Mesothelial cell of epicardium (in vitro differentiated cells): ENCODE data around the gene BPIFB2. TPM values are rescaled to one million over a fixed set of nuclear protein-coding genes. Genes with fewer than 3 reads are reported as not detected.

ENCODE experiments used
- DNase-seq, 2 experiments: peaks; one replicate each; pipeline ENCODE4 v3.0.0; 2021; ENCODE audit warnings: low spot score in 2 of 2; ENCODE audit not compliant: unreplicated experiment in 2 of 2
- H3K27ac Mint-ChIP-seq: 2 replicates; pipeline ENCODE4 v1.8.0; 2021; ENCODE audit warnings: mixed read lengths
- H3K27me3 Mint-ChIP-seq: 2 replicates; pipeline ENCODE4 v1.8.0; 2021; ENCODE audit warnings: low read depth, mixed read lengths
- H3K36me3 Mint-ChIP-seq: 2 replicates; pipeline ENCODE4 v1.8.0; 2021; ENCODE audit warnings: mixed read lengths
- H3K4me1 Mint-ChIP-seq: 2 replicates; pipeline ENCODE4 v1.8.0; 2021; ENCODE audit warnings: mixed read lengths
- H3K4me3 Mint-ChIP-seq: 2 replicates; pipeline ENCODE4 v1.8.0; 2021; ENCODE audit warnings: mild to moderate bottlenecking, moderate library complexity, mixed read lengths
- H3K9me3 Mint-ChIP-seq: 2 replicates; pipeline ENCODE4 v1.8.0; 2021; ENCODE audit warnings: mixed read lengths
- CTCF ChIP-seq: fragments of 200-600 bp; sonication (generic); IDR thresholded peaks from one replicate; pipeline ENCODE4 v1.5.0; 2021; ENCODE audit warnings: antibody characterized with exemption; ENCODE audit not compliant: unreplicated experiment
- total RNA-seq: library from RNA; stranded (reverse); gene quantifications from 3 replicates; pipeline ENCODE4 v1.2.1, GENCODE V29; 2021

The BPIFB2 gene
- total RNA-seq, 1 donor from 2014 or later, result not detected

- no peak for TF ChIP-seq CTCF
- H3K27me3 Mint-ChIP-seq, result peaks cover 10% of the 10 kb centered on the region
- DNase-seq, result no peak
- H3K4me1 Mint-ChIP-seq, result no peaks in the 10 kb centered on the region
- H3K9me3 Mint-ChIP-seq, result no peaks in the 10 kb centered on the region
- H3K36me3 Mint-ChIP-seq, result no peaks in the 10 kb centered on the region
- no peak overlapping the region for H3K4me3 Mint-ChIP-seq
- no peak overlapping the region for H3K27ac Mint-ChIP-seq
Measured at GRCh38 chr20:33024609-33025317, 17.3 kb downstream of the BPIFB2 start.

DNA sequence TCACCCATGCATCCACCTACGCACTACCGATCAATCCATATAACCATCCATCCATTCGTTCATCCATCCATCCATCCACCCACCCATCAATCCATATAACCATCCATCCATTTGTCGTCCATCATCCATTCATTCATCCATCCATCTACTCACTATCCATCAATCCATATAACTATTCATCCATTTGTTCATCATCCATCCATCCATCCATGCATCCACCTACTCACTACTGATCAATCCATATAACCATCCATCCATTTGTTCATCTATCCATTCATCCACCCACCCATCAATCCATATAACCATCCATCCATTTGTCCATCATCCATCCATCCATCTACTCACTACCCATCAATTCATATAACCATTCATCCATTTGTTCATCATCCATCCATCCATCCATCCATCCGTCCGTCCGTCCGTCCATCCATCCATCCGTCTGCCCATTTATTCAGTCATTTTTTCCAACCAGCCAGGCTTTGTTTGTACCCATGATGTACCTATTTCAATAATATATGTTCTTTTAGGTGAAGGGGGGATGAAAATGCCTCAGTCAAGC, 17.9 kb downstream of the BPIFB2 start:
- H3K4me1 Mint-ChIP-seq, result no peaks in the 10 kb centered on the region

GRCh38 chr20:33026072-33026778, 18.7 kb downstream of the BPIFB2 start:
- peaks cover 14% of the 10 kb centered on the region for H3K27me3 Mint-ChIP-seq
- DNase-seq, result no peak
- no peaks in the 10 kb centered on the region for H3K4me1 Mint-ChIP-seq
- no peak overlapping the region for H3K4me3 Mint-ChIP-seq
- no peaks in the 10 kb centered on the region for H3K36me3 Mint-ChIP-seq
- no peak overlapping the region for H3K27ac Mint-ChIP-seq
- no peaks in the 10 kb centered on the region for H3K9me3 Mint-ChIP-seq
- no peak for TF ChIP-seq CTCF

More for the DNA sequence above, 17.9 kb downstream of the BPIFB2 start:
- H3K4me3 Mint-ChIP-seq, result no peak overlapping the region
- TF ChIP-seq CTCF, result no peak
- H3K27ac Mint-ChIP-seq, result no peak overlapping the region
- DNase-seq, result no peak
- H3K9me3 Mint-ChIP-seq, result no peaks in the 10 kb centered on the region
- peaks cover 10% of the 10 kb centered on the region for H3K27me3 Mint-ChIP-seq
- no peaks in the 10 kb centered on the region for H3K36me3 Mint-ChIP-seq

GRCh38 chr20:33026779-33027759, 19.6 kb downstream of the BPIFB2 start:
- H3K4me3 Mint-ChIP-seq, result no peak overlapping the region
- no peak for DNase-seq
- H3K27ac Mint-ChIP-seq, result no peak overlapping the region
- H3K27me3 Mint-ChIP-seq, result peaks cover 10% of the 10 kb centered on the region
- H3K9me3 Mint-ChIP-seq, result no peaks in the 10 kb centered on the region
- no peaks in the 10 kb centered on the region for H3K36me3 Mint-ChIP-seq
- no peaks in the 10 kb centered on the region for H3K4me1 Mint-ChIP-seq
- TF ChIP-seq CTCF, result no peak
